K562 (cell line): ENCODE measurements around the gene NAV2. TPM values are rescaled to one million over a fixed set of nuclear protein-coding genes. Genes with fewer than 3 reads are reported as not detected.

Experiments used
- ATAC-seq: fragments of 200-7000 bp; cut with Tn5 transposase; 3 replicates; pipeline ENCODE4 v1.9.1; 2020; ENCODE audit warnings: moderate library complexity
- BruUV-seq: library from RNA; stranded (reverse); fragments of 400-500 nt; replicated peaks from 2 replicates; lab custom pipeline; 2021; lab: Mats Ljungman, UMichigan
- CTCF ChIA-PET: fragments of 300-600 bp; formaldehyde crosslinking; extraction: SDS; loops from one replicate; lab custom pipeline; 2021; ENCODE audit warnings: low intra/inter-chr PET ratio; lab: Yijun Ruan, JAX
- POLR2A ChIA-PET: fragments of 300-600, 350-650 bp; sonication (Branson Sonifier 250); formaldehyde crosslinking; extraction: SDS; loops from one replicate; lab custom pipeline; 2021; ENCODE audit warnings: antibody characterized with exemption, inconsistent platforms; lab: Yijun Ruan, JAX
- DNase-seq, 4 experiments: peaks; one replicate each; pipeline versions ENCODE4 v3.0.0 to v3.0.0-alpha.2; 2011 to 2018; ENCODE audit warnings: low spot score in 3 of 4, mixed read lengths in 3 of 4; ENCODE audit errors: extremely low read depth in 1 of 4
- FAIRE-seq: peaks from 2 replicates; lab custom pipeline; 2011; peaks lifted over from hg19 to GRCh38; lab: Jason Lieb, UNC
- H2AFZ ChIP-seq: 2 replicates; pipeline ENCODE4 v1.6.0; 2011; ENCODE audit warnings: low read depth, low read length, control low read depth, inconsistent platforms
- H3K27ac ChIP-seq: fragments of 200-600 bp; 3 replicates; pipeline ENCODE4 v1.8.0; 2011; ENCODE audit warnings: low read depth, mild to moderate bottlenecking, control low read depth, inconsistent platforms, low read length, moderate library complexity, mixed read lengths; ENCODE audit errors: extremely low read depth
- H3K27me3 ChIP-seq, 2 experiments: fragments of 300-600 bp in 1 of 2; 2 replicates in 1 of 2; 3 replicates in 1 of 2; pipeline versions ENCODE4 v1.6.0 to v1.8.0; 2011; ENCODE audit warnings: inconsistent platforms in 2 of 2, low read length in 2 of 2, mild to moderate bottlenecking in 1 of 2, mixed read lengths in 1 of 2, moderate library complexity in 1 of 2; ENCODE audit not compliant: control insufficient read depth in 2 of 2, insufficient read depth in 2 of 2
- H3K36me3 ChIP-seq: fragments of 300-600 bp; 3 replicates; pipeline ENCODE4 v1.8.0; 2011; ENCODE audit warnings: mild to moderate bottlenecking, low read length, inconsistent platforms; ENCODE audit not compliant: control insufficient read depth, insufficient read depth
- H3K4me1 ChIP-seq, 2 experiments: fragments of 200-600 bp in 1 of 2; replicated peaks in 1 of 2; 2 replicates in 1 of 2; 3 replicates in 1 of 2; pipeline versions ENCODE4 v1.5.1 to v1.8.0; 2011; ENCODE audit warnings: inconsistent platforms in 2 of 2, low read length in 2 of 2, mild to moderate bottlenecking in 1 of 2, mixed read lengths in 1 of 2, moderate library complexity in 1 of 2; ENCODE audit not compliant: control insufficient read depth in 2 of 2, insufficient read depth in 2 of 2
- H3K4me2 ChIP-seq: 2 replicates; pipeline ENCODE4 v1.6.1; 2011; ENCODE audit warnings: low read length, control low read depth, inconsistent platforms, mixed read lengths; ENCODE audit not compliant: insufficient read depth
- H3K4me3 ChIP-seq: fragments of 200-600 bp; sonication (generic), shearing (Covaris generic); 2 replicates; pipeline ENCODE4 v1.5.1; 2016; ENCODE audit warnings: control low read depth, inconsistent platforms
- H3K79me2 ChIP-seq: fragments of 200-600 bp; 3 replicates; pipeline ENCODE4 v1.8.0; 2011; ENCODE audit warnings: low read length, inconsistent platforms; ENCODE audit not compliant: control insufficient read depth, insufficient read depth
- H3K9ac ChIP-seq, 2 experiments: 2 replicates each; pipeline versions ENCODE4 v1.6.0 to v1.6.1; 2011; ENCODE audit warnings: low read depth in 2 of 2, low read length in 2 of 2, control low read depth in 1 of 2, inconsistent platforms in 1 of 2, mild to moderate bottlenecking in 1 of 2, mixed read lengths in 1 of 2; ENCODE audit not compliant: insufficient read depth in 1 of 2
- H3K9me1 ChIP-seq: one replicate; pipeline ENCODE4 v1.6.0; 2011; ENCODE audit warnings: inconsistent platforms, mild to moderate bottlenecking, low read length, moderate library complexity; ENCODE audit not compliant: control insufficient read depth, insufficient read depth
- H3K9me3 ChIP-seq: replicated peaks from 2 replicates; pipeline ENCODE4 v1.5.1; 2011; ENCODE audit warnings: low read depth, low read length, inconsistent platforms; ENCODE audit not compliant: control insufficient read depth, insufficient read depth
- H4K20me1 ChIP-seq: replicated peaks from 2 replicates; pipeline ENCODE4 v1.6.1; 2011; ENCODE audit warnings: low read length, inconsistent platforms, mixed read lengths; ENCODE audit not compliant: control insufficient read depth, insufficient read depth
- C11orf30 ChIP-seq: fragments of 450-650 bp; IDR thresholded peaks from 2 replicates; pipeline ENCODE4 v1.6.1; 2016; ENCODE audit warnings: low read depth, mild to moderate bottlenecking
- E2F4 ChIP-seq: sonication (generic); formaldehyde crosslinking; IDR thresholded peaks from 2 replicates; pipeline ENCODE4 v1.8.0; 2022; ENCODE audit warnings: mild to moderate bottlenecking, low read depth, missing genetic modification reagents
- MYC ChIP-seq, 2 experiments: fragments of 250-450 bp in 1 of 2; sonication (Bioruptor Pico) in 1 of 2; IDR thresholded peaks; 2 replicates each; pipeline versions ENCODE4 v1.5.1 to v1.6.1; 2012 to 2021; ENCODE audit warnings: low read depth in 2 of 2, borderline replicate concordance in 1 of 2, improper control_type of control experiment in 1 of 2, low read length in 1 of 2, mild to moderate bottlenecking in 1 of 2, moderate library complexity in 1 of 2
- NELFE ChIP-seq: IDR thresholded peaks from 2 replicates; pipeline ENCODE4 v1.6.1; 2011; ENCODE audit warnings: mild to moderate bottlenecking; ENCODE audit not compliant: insufficient read depth, insufficient read length
- PATZ1 ChIP-seq: fragments of 250-450 bp; sonication (Bioruptor Pico); IDR thresholded peaks from 2 replicates; pipeline ENCODE4 v1.5.0; 2020; ENCODE audit warnings: mild to moderate bottlenecking, borderline replicate concordance
- ZBTB17 ChIP-seq: fragments of 450-650 bp; formaldehyde crosslinking; IDR thresholded peaks from 2 replicates; pipeline ENCODE4 v1.4.0; 2020; ENCODE audit warnings: mild to moderate bottlenecking
- ZNF41 ChIP-seq: fragments of 250-450 bp; sonication (Bioruptor Pico); conservative IDR thresholded peaks from 2 replicates; pipeline ENCODE4 v1.4.0; 2020; ENCODE audit warnings: mild to moderate bottlenecking
- ZNF445 ChIP-seq: fragments of 250-450 bp; sonication (Bioruptor Pico); IDR thresholded peaks from 2 replicates; pipeline ENCODE4 v1.4.0; 2020; ENCODE audit warnings: low read depth, mild to moderate bottlenecking, moderate library complexity
- WGBS: fragments of 100-300 bp; shearing (Covaris generic); methylation state at CpG from one replicate; pipeline ENCODE4 v1.1.6; 2016; ENCODE audit warnings: low coverage, mixed read lengths; ENCODE audit not compliant: insufficient coverage; ENCODE audit errors: missing lambda C conversion rate; 5-methylcytosine and 5-hydroxymethylcytosine counted together
- in situ Hi-C: fragments of 300-500 bp; cut with MboI; formaldehyde crosslinking; loops from 4 replicates; pipeline ENCODE4 v1.15.0; 2018; ENCODE audit warnings: inconsistent platforms, mixed read lengths
- intact Hi-C: fragments of 100-400 bp; cut with micrococcal nuclease; formaldehyde crosslinking; loops from 2 replicates; pipeline ENCODE4 v1.14.2; 2022
- polyA plus RNA-seq, 8 experiments: library from polyadenylated mRNA; depleted of rRNA in 4 of 8; stranded (reverse) in 5 of 8; unstranded in 3 of 8; fragments of >200 nt; fragmentation: Nextera tagmentation in 2 of 8; fragmentation: Illumina TruSeq in 1 of 8; extraction: Ambion mirVana in 2 of 8; extraction: Trizol in 1 of 8; gene quantifications; 2 replicates each; pipeline versions ENCODE4 v1.2.1 to v1.2.3, GENCODE V29; 2011 to 2014; ENCODE audit warnings: inconsistent platforms in 1 of 8, missing spikeins in 1 of 8
- total RNA-seq, 7 experiments: library from RNA; depleted of rRNA in 6 of 7; stranded (reverse); fragments of >200 nt in 6 of 7; fragmentation: Illumina TruSeq in 2 of 7; extraction: Trizol in 2 of 7; gene quantifications; 2 replicates each; pipeline versions ENCODE4 v1.2.1 to v1.2.3, GENCODE V29; 2011 to 2021; ENCODE audit warnings: low replicate concordance in 1 of 7
- TF ChIP-seq, protein P1 (sequence below): fragments of 450-650 bp; conservative IDR thresholded peaks from 2 replicates; pipeline ENCODE4 v1.6.1; 2016; ENCODE audit warnings: missing genetic modification characterization, low read depth, mild to moderate bottlenecking, control low read depth, missing compliant biosample characterization

NAV2 gene
- total and polyA plus RNA-seq, 9 of the 15 experiments (the other 6 are each of a cell fraction or from before 2014, with no cell fraction given) = 0.03 to 0.35 (median 0.05) TPM

- Histone ChIP-seq H3K27me3 (peaks cover 0 to 15% of the 10 kb centered on the region in 2 experiments; a peak in 4 of 5 replicates), H3K36me3 (no peaks in the 10 kb centered on the region), H3K9me1 (no peaks in the 10 kb centered on the region), H3K9ac (no peak overlapping the region), H3K4me3 (no peak overlapping the region), H3K27ac (no peak overlapping the region), H4K20me1 (no peaks in the 10 kb centered on the region; the same call in 1 of the 2 replicates), H3K4me1 (no peaks in the 10 kb centered on the region), H3K9me3 (no peaks in the 10 kb centered on the region), H3K79me2 (no peaks in the 10 kb centered on the region), H3K4me2 (no peak overlapping the region), H2AFZ (no peak overlapping the region)
- FAIRE-seq = no peak
- ChIA-PET POLR2A (no interaction called here), CTCF (interaction anchor here (0.6 kb wide), 1 partner anchor 253 kb away, joined by 3 read pairs; no protein-coding TSS in a partner anchor)
- no TSS peak for BruUV-seq
- intact Hi-C loops = no loop called here
- WGBS = 0% methylated on average over 4 of the region's 4 CpGs
- no peak for DNase-seq
- no peak for TF ChIP-seq ZNF41 (CRISPR knock-in tag)
- ATAC-seq = no peak
- in situ Hi-C loops = no loop called here
Observed at GRCh38 chr11:19816817-19817216, 104.2 kb downstream of the NAV2 start.

DNA sequence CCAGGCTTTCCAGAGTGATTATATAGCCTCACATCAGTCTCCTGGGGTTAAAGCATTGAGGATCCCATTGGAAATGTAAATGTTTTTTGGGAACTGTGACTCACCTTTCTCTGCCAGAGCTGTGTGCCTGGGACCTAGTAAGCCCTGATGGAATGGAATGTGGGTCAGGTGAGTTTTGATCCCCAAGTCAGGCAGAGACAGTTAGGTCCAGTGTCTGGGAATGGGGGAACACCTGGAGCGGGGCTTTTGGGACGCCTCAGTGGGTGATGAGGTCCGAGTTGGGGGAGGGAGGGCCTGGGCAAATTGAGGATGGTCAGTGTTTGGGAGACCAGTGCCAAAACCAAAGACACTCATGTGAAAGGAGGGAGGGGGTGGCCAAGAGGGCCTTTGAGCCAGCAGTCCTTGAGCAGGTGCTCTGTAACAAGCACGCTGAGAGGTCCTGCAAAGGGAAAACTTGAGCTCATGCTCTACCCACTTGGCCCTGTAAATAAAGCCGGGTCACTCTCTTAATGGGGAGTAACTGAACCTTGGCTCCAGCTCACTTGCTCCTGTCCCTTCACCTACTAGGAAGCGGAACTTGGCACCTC lies 104.7 kb downstream of the NAV2 start:
- no peak overlapping the region for H3K4me2 ChIP-seq
- no TSS peak for BruUV-seq
- POLR2A ChIA-PET = no interaction called here
- in situ Hi-C loops = no loop called here
- CTCF ChIA-PET = interaction anchor here (0.6 kb wide), 1 partner anchor 253 kb away, joined by 3 read pairs; no protein-coding TSS in a partner anchor
- H3K79me2 ChIP-seq = no peaks in the 10 kb centered on the region
- no peak for DNase-seq
- H3K27me3 ChIP-seq = peaks cover 0 to 15% of the 10 kb centered on the region in 2 experiments; a peak in 4 of 5 replicates
- ATAC-seq = no peak
- no peak overlapping the region for H3K4me3 ChIP-seq
- no peaks in the 10 kb centered on the region for H3K36me3 ChIP-seq
- intact Hi-C loops = no loop called here
- no peaks in the 10 kb centered on the region for H3K4me1 ChIP-seq
- H4K20me1 ChIP-seq = no peaks in the 10 kb centered on the region; the same call in 1 of the 2 replicates
- FAIRE-seq = no peak
- no peak overlapping the region for H3K9ac ChIP-seq
- no peaks in the 10 kb centered on the region for H3K9me3 ChIP-seq
- 0% methylated on average over 5 of the region's 6 CpGs for WGBS
- no peak overlapping the region for H3K27ac ChIP-seq
- no peak overlapping the region for H2AFZ ChIP-seq
- H3K9me1 ChIP-seq = no peaks in the 10 kb centered on the region
- no peak for TF ChIP-seq NELFE
- TF ChIP-seq, protein P1, sequence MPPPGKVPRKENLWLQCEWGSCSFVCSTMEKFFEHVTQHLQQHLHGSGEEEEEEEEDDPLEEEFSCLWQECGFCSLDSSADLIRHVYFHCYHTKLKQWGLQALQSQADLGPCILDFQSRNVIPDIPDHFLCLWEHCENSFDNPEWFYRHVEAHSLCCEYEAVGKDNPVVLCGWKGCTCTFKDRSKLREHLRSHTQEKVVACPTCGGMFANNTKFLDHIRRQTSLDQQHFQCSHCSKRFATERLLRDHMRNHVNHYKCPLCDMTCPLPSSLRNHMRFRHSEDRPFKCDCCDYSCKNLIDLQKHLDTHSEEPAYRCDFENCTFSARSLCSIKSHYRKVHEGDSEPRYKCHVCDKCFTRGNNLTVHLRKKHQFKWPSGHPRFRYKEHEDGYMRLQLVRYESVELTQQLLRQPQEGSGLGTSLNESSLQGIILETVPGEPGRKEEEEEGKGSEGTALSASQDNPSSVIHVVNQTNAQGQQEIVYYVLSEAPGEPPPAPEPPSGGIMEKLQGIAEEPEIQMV (tag) = no peak
- TF ChIP-seq E2F4 (CRISPR knock-in tag) = no peak
- TF ChIP-seq ZBTB17 = no peak
- TF ChIP-seq MYC (IDR thresholded peaks at IDR 0.05; ENCODE audit: low read depth, low read length) = no peak
- TF ChIP-seq MYC (CRISPR knock-in tag; IDR thresholded peaks at IDR 0.05; ENCODE audit: borderline replicate concordance, low read depth) = no peak
- TF ChIP-seq ZNF445 (CRISPR knock-in tag) = no peak
- TF ChIP-seq C11orf30 = no peak
- TF ChIP-seq PATZ1 (CRISPR knock-in tag) = no peak
